WTC11 (cell line): Measurements from ENCODE around the gene FNDC1. TPM values are rescaled to one million over a fixed set of nuclear protein-coding genes. Genes with fewer than 3 reads are reported as not detected.

Source experiments
- ATAC-seq: fragments of 200-7000 bp; cut with Tn5 transposase; 2 replicates; pipeline ENCODE4 v1.10.0; 2021; ENCODE audit warnings: mild to moderate bottlenecking, moderate library complexity
- CTCF ChIA-PET: fragments of 300-600 bp; sonication (Branson Sonifier 250); formaldehyde crosslinking; loops from one replicate; lab custom pipeline; 2021; ENCODE audit warnings: antibody characterized with exemption; lab: Charles Lee
- POLR2A ChIA-PET: fragments of 350-600 bp; sonication (Branson Sonifier 250); formaldehyde crosslinking; loops from one replicate; lab custom pipeline; 2021; ENCODE audit warnings: antibody characterized with exemption; lab: Charles Lee
- DNase-seq: peaks from one replicate; pipeline ENCODE4 v3.0.0; 2021; ENCODE audit warnings: low spot score
- H3K27ac Mint-ChIP-seq: 2 replicates; pipeline ENCODE4 v1.8.0; 2021; ENCODE audit warnings: mixed read lengths
- H3K27me3 Mint-ChIP-seq: 2 replicates; pipeline ENCODE4 v1.8.0; 2021; ENCODE audit warnings: low read depth, mild to moderate bottlenecking, moderate library complexity, mixed read lengths
- H3K36me3 Mint-ChIP-seq: 2 replicates; pipeline ENCODE4 v1.8.0; 2021; ENCODE audit warnings: mixed read lengths
- H3K4me1 Mint-ChIP-seq: 2 replicates; pipeline ENCODE4 v1.8.0; 2022; ENCODE audit warnings: mixed read lengths
- H3K4me3 Mint-ChIP-seq: 2 replicates; pipeline ENCODE4 v1.8.0; 2021; ENCODE audit warnings: mild to moderate bottlenecking, moderate library complexity, mixed read lengths
- H3K9me3 Mint-ChIP-seq: 2 replicates; pipeline ENCODE4 v1.8.0; 2021; ENCODE audit warnings: mixed read lengths
- AFF4 ChIP-seq: sonication (generic); formaldehyde crosslinking; IDR thresholded peaks from 2 replicates; pipeline ENCODE4 v1.8.1; 2023; ENCODE audit warnings: mild to moderate bottlenecking, missing genetic modification reagents, borderline replicate concordance
- HMGXB4 ChIP-seq: sonication (generic); formaldehyde crosslinking; IDR thresholded peaks from 2 replicates; pipeline ENCODE4 v1.8.1; 2023; ENCODE audit warnings: mild to moderate bottlenecking, moderate library complexity, missing genetic modification reagents
- JUN ChIP-seq: sonication (generic); formaldehyde crosslinking; IDR thresholded peaks from 2 replicates; pipeline ENCODE4 v1.8.0; 2023; ENCODE audit warnings: mild to moderate bottlenecking, missing genetic modification reagents
- NFATC4 ChIP-seq: fragments of 250-450 bp; sonication (Bioruptor Pico); IDR thresholded peaks from 2 replicates; pipeline ENCODE4 v1.9.0; 2021; ENCODE audit warnings: mild to moderate bottlenecking
- NR2C2 ChIP-seq: sonication (generic); formaldehyde crosslinking; IDR thresholded peaks from 2 replicates; pipeline ENCODE4 v1.8.0; 2022; ENCODE audit warnings: mild to moderate bottlenecking, missing genetic modification reagents
- NR3C1 ChIP-seq: sonication (generic); formaldehyde crosslinking; conservative IDR thresholded peaks from 2 replicates; pipeline ENCODE4 v1.8.1; 2023; ENCODE audit warnings: low read depth, mild to moderate bottlenecking, missing genetic modification reagents
- RORB ChIP-seq: fragments of 250-450 bp; sonication (Bioruptor Pico); IDR thresholded peaks from 2 replicates; pipeline ENCODE4 v1.9.0; 2021; ENCODE audit warnings: mild to moderate bottlenecking
- SOX15 ChIP-seq: fragments of 250-450 bp; sonication (Bioruptor Pico); IDR thresholded peaks from 2 replicates; pipeline ENCODE4 v1.9.0; 2021; ENCODE audit warnings: mild to moderate bottlenecking
- SP1 ChIP-seq: sonication (generic); formaldehyde crosslinking; conservative IDR thresholded peaks from 2 replicates; pipeline ENCODE4 v1.8.1; 2022; ENCODE audit warnings: missing genetic modification reagents
- TP53 ChIP-seq: sonication (generic); formaldehyde crosslinking; IDR thresholded peaks from 2 replicates; pipeline ENCODE4 v1.8.1; 2023; ENCODE audit warnings: mild to moderate bottlenecking, missing genetic modification reagents
- USF2 ChIP-seq: sonication (generic); formaldehyde crosslinking; IDR thresholded peaks from 2 replicates; pipeline ENCODE4 v1.8.1; 2023; ENCODE audit warnings: mild to moderate bottlenecking, missing genetic modification reagents, moderate library complexity
- ZNF232 ChIP-seq: sonication (generic); formaldehyde crosslinking; IDR thresholded peaks from 2 replicates; pipeline ENCODE4 v1.8.0; 2022; ENCODE audit warnings: mild to moderate bottlenecking, missing genetic modification reagents
- ZNF263 ChIP-seq: sonication (generic); formaldehyde crosslinking; IDR thresholded peaks from 2 replicates; pipeline ENCODE4 v1.8.1; 2022; ENCODE audit warnings: low read depth, mild to moderate bottlenecking, moderate library complexity, missing genetic modification reagents
- ZNF317 ChIP-seq: sonication (generic); formaldehyde crosslinking; IDR thresholded peaks from 2 replicates; pipeline ENCODE4 v1.8.1; 2023; ENCODE audit warnings: low read depth, mild to moderate bottlenecking, moderate library complexity, missing genetic modification reagents, borderline replicate concordance
- total RNA-seq: library from RNA; stranded (reverse); gene quantifications from 3 replicates; pipeline ENCODE4 v1.2.3, GENCODE V29; 2021
- TF ChIP-seq, protein P1 (sequence below): sonication (generic); formaldehyde crosslinking; IDR thresholded peaks from 2 replicates; pipeline ENCODE4 v1.8.1; 2022; ENCODE audit warnings: mild to moderate bottlenecking, missing genetic modification reagents, moderate library complexity, borderline replicate concordance
- TF ChIP-seq, protein P2 (sequence below): fragments of 250-450 bp; sonication (Bioruptor Pico); IDR thresholded peaks from 2 replicates; pipeline ENCODE4 v1.9.0; 2021; ENCODE audit warnings: mild to moderate bottlenecking
- TF ChIP-seq, protein P3 (sequence below): sonication (generic); formaldehyde crosslinking; IDR thresholded peaks from 2 replicates; pipeline ENCODE4 v1.8.0; 2022; ENCODE audit warnings: mild to moderate bottlenecking, missing genetic modification reagents
- TF ChIP-seq, protein P4 (sequence below): sonication (generic); formaldehyde crosslinking; IDR thresholded peaks from 2 replicates; pipeline ENCODE4 v1.8.0; 2022; ENCODE audit warnings: mild to moderate bottlenecking, missing genetic modification reagents

The FNDC1 gene
- total RNA-seq, 1 experiment from 2014 or later = 0.44 TPM

DNA sequence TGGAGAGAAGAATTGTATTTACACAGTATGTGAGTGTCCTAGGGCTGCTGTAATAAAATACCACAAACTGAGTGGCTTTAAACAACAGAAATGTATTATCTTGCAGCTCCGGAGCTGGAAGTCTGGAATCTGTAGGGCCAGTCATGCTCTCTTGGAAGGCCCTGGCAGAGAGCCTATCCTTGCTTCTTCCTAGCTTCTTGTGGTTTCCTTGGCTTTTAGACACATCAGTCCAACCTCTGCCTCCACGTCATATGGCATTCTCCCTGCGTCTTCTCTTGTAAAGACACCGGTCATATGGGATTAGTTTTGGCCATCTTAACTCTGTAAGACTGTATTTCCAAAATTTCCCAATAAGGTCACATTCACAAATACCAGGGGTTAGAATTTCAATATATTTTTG, 10.8 kb downstream of the FNDC1 start:
- H3K9me3 Mint-ChIP-seq = peaks cover under 1% of the 10 kb centered on the region; the same call in 1 of the 2 replicates
- no peak overlapping the region for H3K27ac Mint-ChIP-seq
- TF ChIP-seq SP1 (CRISPR knock-in tag) = no peak
- no peak for TF ChIP-seq HMGXB4 (CRISPR knock-in tag)
- TF ChIP-seq, protein P1, sequence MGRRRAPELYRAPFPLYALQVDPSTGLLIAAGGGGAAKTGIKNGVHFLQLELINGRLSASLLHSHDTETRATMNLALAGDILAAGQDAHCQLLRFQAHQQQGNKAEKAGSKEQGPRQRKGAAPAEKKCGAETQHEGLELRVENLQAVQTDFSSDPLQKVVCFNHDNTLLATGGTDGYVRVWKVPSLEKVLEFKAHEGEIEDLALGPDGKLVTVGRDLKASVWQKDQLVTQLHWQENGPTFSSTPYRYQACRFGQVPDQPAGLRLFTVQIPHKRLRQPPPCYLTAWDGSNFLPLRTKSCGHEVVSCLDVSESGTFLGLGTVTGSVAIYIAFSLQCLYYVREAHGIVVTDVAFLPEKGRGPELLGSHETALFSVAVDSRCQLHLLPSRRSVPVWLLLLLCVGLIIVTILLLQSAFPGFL = no peak
- no peak for TF ChIP-seq SOX15 (CRISPR knock-in tag)
- no peak for TF ChIP-seq ZNF317 (CRISPR knock-in tag)
- TF ChIP-seq, protein P2, sequence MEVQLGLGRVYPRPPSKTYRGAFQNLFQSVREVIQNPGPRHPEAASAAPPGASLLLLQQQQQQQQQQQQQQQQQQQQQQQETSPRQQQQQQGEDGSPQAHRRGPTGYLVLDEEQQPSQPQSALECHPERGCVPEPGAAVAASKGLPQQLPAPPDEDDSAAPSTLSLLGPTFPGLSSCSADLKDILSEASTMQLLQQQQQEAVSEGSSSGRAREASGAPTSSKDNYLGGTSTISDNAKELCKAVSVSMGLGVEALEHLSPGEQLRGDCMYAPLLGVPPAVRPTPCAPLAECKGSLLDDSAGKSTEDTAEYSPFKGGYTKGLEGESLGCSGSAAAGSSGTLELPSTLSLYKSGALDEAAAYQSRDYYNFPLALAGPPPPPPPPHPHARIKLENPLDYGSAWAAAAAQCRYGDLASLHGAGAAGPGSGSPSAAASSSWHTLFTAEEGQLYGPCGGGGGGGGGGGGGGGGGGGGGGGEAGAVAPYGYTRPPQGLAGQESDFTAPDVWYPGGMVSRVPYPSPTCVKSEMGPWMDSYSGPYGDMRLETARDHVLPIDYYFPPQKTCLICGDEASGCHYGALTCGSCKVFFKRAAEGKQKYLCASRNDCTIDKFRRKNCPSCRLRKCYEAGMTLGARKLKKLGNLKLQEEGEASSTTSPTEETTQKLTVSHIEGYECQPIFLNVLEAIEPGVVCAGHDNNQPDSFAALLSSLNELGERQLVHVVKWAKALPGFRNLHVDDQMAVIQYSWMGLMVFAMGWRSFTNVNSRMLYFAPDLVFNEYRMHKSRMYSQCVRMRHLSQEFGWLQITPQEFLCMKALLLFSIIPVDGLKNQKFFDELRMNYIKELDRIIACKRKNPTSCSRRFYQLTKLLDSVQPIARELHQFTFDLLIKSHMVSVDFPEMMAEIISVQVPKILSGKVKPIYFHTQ = no peak
- TF ChIP-seq, protein P3, sequence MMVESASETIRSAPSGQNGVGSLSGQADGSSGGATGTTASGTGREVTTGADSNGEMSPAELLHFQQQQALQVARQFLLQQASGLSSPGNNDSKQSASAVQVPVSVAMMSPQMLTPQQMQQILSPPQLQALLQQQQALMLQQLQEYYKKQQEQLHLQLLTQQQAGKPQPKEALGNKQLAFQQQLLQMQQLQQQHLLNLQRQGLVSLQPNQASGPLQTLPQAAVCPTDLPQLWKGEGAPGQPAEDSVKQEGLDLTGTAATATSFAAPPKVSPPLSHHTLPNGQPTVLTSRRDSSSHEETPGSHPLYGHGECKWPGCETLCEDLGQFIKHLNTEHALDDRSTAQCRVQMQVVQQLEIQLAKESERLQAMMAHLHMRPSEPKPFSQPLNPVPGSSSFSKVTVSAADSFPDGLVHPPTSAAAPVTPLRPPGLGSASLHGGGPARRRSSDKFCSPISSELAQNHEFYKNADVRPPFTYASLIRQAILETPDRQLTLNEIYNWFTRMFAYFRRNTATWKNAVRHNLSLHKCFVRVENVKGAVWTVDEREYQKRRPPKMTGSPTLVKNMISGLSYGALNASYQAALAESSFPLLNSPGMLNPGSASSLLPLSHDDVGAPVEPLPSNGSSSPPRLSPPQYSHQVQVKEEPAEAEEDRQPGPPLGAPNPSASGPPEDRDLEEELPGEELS = no peak
- no peak for TF ChIP-seq AFF4
- TF ChIP-seq ZNF232 (CRISPR knock-in tag) = no peak
- no peak for TF ChIP-seq NR3C1 (CRISPR knock-in tag)
- TF ChIP-seq, protein P4, sequence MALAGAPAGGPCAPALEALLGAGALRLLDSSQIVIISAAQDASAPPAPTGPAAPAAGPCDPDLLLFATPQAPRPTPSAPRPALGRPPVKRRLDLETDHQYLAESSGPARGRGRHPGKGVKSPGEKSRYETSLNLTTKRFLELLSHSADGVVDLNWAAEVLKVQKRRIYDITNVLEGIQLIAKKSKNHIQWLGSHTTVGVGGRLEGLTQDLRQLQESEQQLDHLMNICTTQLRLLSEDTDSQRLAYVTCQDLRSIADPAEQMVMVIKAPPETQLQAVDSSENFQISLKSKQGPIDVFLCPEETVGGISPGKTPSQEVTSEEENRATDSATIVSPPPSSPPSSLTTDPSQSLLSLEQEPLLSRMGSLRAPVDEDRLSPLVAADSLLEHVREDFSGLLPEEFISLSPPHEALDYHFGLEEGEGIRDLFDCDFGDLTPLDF (CRISPR knock-in tag) = no peak
- ChIA-PET POLR2A (no interaction called here), CTCF (no interaction called here)
- peaks cover 6% of the 10 kb centered on the region for H3K27me3 Mint-ChIP-seq
- no peaks in the 10 kb centered on the region for H3K4me1 Mint-ChIP-seq
- no peak overlapping the region for H3K4me3 Mint-ChIP-seq
- H3K36me3 Mint-ChIP-seq = no peaks in the 10 kb centered on the region
- DNase-seq = no peak
- ATAC-seq = no peak

DNA sequence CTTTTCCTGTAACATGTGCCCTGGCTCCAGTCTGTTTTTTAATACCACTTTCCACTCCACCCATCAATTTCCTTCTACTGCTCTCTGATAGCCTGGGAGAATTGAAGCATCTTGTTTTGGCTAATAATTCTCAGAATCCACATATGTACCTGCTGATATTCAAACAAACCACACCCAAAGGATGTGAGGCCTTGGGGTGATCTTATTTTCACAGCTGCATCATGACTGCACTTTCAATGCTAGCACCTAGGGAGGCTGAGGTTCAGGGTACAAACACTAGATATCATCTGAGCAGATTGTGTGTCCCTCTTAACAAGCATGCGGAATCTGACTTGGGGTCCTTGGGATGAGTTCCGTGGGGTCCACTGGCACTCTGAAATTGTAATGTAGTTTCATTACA, 12.7 kb downstream of the FNDC1 start:
- Mint-ChIP-seq H3K27me3 (peaks cover 8% of the 10 kb centered on the region), H3K27ac (no peak overlapping the region), H3K9me3 (peaks cover 19% of the 10 kb centered on the region), H3K36me3 (no peaks in the 10 kb centered on the region), H3K4me1 (no peaks in the 10 kb centered on the region), H3K4me3 (no peak overlapping the region)
- DNase-seq (no peak), ATAC-seq (no peak)
- ChIA-PET CTCF (interaction anchor here (1.4 kb wide), 1 partner anchor 7 kb away, joined by 6 read pairs; no protein-coding TSS in a partner anchor), POLR2A (no interaction called here)
- TF ChIP-seq, protein P3 = no peak
- TF ChIP-seq USF2 (CRISPR knock-in tag) = no peak
- TF ChIP-seq TP53 (CRISPR knock-in tag) = no peak
- no peak for TF ChIP-seq NR2C2 (CRISPR knock-in tag)
- TF ChIP-seq JUN (CRISPR knock-in tag) = no peak
- TF ChIP-seq ZNF263 = no peak
- TF ChIP-seq NFATC4 (CRISPR knock-in tag) = no peak
- TF ChIP-seq RORB = no peak
